ENCODE data around the gene GMEB2.

- TF ChIP-seq GATA3 (IDR thresholded peaks at IDR 0.05; ENCODE audit: low read depth, low read length) = no peak
- TF ChIP-seq GATA2 (IDR thresholded peaks at IDR 0.05; ENCODE audit: low read depth, low read length) = no peak
Measured at GRCh38 chr20:63653974-63654668, 27.2 kb upstream of the GMEB2 start.
